ENCODE data around the gene GPATCH2.

- TF ChIP-seq, protein P1, sequence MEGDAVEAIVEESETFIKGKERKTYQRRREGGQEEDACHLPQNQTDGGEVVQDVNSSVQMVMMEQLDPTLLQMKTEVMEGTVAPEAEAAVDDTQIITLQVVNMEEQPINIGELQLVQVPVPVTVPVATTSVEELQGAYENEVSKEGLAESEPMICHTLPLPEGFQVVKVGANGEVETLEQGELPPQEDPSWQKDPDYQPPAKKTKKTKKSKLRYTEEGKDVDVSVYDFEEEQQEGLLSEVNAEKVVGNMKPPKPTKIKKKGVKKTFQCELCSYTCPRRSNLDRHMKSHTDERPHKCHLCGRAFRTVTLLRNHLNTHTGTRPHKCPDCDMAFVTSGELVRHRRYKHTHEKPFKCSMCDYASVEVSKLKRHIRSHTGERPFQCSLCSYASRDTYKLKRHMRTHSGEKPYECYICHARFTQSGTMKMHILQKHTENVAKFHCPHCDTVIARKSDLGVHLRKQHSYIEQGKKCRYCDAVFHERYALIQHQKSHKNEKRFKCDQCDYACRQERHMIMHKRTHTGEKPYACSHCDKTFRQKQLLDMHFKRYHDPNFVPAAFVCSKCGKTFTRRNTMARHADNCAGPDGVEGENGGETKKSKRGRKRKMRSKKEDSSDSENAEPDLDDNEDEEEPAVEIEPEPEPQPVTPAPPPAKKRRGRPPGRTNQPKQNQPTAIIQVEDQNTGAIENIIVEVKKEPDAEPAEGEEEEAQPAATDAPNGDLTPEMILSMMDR (IDR thresholded peaks at IDR 0.05), result no peak
- no peak for TF ChIP-seq POLR2A (IDR thresholded peaks at IDR 0.05)
Measured at GRCh38 chr1:217614200-217614712, 16.6 kb downstream of the GPATCH2 start.

All from heart left ventricle (tissue), 13 donors.